ELR (cell line): ENCODE results near the gene TTC39A.

Source experiments
- DNase-seq: peaks from one replicate; pipeline ENCODE4 v3.0.0-alpha.2; 2015; ENCODE audit warnings: low read depth

TTC39A gene

DNA sequence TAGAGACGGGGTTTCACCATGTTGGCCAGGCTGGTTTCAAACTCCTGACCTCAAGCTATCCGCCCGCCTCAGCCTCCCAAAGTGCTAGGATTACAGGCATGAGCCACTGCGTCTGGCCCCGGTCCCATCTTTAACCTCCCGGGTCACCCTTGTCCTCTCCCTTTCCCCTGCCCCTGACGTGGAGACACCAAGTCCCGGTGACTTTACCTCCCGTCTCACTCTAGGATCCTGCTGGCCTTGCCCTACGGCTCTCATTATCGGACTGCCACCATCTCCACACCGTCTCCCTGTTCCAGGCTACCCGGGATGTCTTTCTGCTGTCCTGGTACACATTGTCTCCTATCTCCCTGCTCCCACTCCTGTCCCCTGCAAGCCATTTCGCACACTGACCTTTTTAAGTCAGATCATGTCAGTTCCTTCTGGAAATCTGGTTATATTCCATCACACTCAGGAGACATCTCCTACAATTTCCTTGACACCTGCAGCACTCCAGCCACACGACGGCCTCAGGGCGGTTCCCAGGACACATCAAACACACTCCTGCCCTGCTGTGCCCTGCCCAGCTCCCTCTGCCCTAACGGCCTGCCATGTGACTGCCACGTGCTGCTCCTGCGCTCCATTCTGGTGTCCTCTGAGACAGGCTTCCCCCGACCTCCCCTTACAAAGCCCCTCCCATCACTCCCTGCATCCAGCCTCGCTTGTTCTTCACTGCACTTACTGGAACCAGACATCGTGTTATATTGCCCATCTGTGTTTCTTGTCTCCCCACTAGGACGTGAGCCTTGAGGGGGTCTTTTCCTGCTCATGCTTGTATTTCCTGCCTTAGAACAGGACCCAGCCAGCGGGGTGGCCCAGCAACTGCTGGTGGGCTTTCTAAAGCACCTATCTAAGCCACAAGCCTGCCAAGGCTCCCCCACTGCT, 32.7 kb downstream of the TTC39A start:
- no peak for DNase-seq

DNA sequence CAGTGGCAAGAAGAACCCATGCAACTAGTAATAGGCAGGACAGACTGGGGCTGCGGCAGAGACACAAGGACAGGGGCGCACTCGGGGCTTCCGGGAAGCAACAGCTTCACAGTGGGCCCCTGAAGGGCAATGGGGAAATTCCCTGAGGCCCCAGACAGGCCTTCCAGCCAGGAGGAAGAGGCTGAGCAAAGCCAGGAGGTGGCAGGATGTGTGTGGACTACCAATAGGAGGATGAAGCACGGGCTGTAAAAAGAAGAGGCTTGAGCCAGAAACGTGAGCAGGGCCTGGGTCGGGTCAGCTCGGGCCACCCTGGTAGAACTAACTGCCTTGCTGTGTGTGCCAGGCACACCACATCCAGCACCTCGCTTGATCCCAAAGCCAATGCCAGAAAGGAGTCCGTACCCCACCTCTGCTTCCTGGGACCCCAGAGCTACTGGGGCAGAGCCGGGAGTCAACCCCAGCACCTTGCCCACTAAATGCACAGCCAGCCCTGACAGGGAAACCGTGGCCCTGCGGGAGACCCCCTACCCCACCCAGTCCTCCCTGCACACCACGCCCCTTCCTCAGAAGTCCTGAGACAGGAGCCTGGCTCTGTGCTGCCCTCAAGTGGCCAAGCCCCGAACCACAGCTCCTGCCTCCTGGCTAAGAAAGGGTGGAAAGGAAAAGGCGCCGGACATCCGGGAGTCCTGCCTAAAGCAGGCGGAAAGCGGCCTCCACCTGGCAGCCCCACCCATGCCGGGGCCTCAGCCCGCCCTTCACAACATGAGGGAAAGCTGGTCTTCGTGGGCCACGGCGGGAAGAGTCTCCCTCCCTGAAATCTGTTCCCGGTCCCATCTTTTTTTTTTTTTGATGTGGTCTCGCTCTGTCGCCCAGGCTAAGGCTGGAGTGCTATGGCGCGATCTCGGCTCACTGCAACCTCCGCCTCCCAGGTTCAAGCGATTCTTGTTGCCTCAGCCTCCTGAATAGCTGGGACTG, 33.7 kb downstream of the TTC39A start:
- DNase-seq = peak; percentile 82

DNA sequence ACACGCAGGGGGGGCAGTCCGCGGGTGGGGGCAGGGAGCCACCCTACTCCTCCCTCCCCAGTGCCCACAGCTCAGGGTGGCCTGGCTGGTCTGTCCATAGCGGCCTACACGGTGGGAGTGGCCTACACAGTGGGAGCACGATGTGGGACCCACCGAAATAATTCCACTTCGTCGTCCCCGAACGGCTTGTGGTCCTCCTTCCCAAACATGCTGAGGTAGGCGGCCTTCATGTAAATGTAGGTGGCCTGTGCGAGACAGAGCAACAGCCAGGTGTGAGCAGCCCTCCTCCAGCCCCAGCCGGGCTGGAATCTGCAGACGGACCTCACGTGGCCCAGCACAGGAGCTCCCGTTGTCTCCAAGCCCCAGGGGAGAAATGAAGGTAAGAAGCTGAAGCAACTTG, 34.4 kb downstream of the TTC39A start:
- no peak for DNase-seq

DNA sequence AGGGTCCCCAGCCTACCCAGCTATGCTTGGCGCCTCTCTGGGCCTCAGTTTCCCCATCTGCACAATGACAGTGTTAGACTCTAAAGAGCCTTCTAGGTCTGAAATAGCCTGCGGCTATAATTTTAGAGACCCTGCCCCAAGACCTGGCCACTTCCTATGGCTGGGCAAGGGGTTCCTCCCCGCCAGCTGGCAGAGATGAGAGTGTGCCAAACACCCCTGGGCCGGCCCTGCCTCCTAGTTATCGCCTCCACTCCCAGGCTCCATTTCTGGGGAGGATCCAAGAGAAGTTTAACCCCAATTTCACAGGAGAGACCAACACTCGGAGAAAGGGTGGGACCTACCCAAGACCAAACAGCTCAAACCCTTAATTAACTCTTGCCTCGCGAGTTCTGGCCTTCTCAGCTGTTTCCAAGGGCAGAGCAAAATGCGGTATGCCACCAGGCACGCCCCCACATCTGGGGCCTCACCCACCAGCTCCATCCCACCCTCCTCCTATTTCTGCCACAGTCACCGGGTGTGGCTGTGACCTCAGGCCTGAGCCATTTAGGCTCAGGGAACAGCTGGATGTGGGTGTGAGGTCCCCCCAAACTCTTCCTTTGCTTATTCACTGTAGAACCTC, 35.7 kb downstream of the TTC39A start:
- DNase-seq = no peak

DNA sequence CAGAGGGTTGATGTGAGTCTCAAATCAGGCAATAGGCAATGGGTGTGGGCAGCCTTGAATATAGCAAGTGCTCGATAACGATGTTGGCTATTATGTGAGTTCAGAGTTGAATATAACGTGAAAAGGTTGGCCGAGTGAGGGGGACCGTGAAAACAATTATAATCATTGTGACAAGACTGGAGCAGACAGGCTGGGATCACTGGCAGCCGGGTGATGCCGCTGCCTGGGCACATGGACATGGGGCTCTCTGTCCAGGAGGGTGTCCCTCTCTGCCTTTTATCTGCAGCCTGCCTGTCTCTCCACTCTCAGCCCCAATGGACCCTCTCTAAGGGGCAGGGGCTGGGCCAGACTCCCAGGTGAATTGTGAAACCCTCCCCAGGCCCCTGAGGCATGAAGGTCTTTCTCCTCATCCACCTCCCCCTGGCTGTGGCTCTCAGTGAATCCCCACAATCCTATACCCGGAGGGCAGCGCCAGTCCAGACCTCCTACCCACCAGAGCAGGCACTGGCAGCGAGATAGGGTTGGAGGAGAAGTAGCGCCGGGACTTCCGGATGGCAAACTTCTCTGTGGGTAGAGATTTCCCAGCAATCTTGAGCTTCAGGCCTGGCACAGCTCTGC, 36.4 kb downstream of the TTC39A start:
- no peak for DNase-seq

DNA sequence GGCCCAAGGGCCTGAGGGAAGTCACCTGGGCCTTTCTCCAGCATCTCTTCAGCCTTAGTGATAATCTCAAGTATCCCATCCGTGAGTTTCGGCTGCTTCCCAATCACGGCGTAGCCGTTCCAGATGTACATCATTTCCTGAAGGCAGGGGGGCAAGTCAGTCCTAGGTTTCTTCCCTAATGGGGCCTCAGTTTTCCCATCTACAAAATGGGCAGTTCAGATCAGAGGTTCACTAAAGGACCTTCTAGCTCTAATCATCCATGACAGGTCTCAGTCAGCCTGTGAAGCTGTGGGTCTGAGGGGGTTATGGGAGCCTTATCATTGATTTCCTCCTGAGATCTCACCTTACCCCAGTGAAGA, 39.9 kb downstream of the TTC39A start:
- DNase-seq = no peak

DNA sequence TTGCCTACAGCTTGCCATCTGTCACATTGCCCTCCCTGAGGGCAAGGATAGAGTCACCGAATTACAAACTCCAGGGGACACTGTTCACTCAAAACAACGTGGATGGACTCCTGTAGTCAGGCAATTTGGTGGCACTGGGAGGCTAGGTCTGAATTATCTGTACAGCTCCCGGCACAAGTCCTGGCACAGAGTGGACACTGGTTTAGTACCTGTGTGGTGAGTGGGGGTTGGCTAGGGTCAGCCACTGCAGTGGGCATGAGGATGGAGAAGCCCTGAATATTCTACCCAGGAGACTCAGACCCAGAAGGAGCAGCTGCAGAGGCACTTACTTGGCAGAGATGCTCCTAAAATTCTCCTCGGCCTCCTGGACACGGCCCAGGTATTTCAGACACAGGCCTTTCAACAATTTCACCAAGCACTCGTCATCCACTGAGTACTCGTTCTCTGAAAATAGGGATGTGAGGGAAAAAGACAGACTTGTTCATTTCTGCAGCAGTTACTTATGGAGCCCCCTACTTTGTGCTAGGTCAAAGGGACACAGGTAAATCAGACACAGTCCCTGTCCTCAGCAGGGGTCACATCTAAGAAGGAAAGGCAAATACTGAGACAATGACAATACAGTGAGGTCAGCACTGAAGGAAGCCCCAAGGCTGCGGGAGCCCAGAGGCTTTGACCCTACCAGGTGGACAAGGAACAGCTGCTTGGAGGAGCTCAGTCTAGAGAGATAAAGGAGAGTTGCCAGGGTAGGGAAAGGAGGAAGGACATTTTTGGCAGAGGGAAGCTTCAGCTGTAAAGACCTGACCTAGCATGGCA, 40.5 kb downstream of the TTC39A start:
- no peak for DNase-seq

DNA sequence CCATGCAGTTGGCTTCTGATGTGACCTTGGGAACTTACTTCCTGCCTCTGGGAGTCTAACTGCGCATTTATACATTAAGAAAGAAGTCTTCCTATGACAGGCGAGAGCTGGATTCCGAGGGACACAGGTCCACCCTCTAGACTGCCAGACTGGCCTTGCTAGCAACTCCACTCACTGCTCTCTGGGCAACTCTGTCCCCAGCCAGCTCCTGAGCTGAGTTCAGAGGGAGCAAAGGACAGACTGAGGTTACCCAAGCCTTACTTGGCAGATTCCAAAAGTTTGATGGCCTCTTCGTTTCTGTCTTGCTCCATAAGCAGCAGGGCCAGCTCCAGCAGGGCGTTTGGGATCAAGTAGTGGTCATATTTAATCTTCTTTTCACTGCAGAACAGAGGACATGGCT, 41.8 kb downstream of the TTC39A start:
- DNase-seq = no peak

DNA sequence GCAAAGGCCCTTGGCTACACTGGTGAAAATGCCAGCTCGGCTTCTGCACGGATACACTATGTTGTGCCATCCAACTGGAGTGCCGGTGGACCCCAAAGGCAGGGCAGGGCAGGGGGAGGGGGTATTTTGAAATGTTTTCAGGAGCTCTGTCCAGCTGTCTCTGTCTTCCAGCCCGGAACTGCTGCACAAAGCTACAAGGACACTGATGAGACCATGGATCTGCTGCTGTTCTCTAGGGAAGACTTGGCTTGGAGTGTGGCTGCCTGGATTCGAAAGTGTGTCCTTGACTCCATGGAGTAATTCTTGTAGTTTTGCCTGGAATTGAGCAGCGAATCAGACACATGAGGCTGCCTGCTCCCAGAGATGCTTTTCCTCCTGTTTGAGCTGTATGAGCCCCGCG, 42.4 kb downstream of the TTC39A start:
- no peak for DNase-seq

DNA sequence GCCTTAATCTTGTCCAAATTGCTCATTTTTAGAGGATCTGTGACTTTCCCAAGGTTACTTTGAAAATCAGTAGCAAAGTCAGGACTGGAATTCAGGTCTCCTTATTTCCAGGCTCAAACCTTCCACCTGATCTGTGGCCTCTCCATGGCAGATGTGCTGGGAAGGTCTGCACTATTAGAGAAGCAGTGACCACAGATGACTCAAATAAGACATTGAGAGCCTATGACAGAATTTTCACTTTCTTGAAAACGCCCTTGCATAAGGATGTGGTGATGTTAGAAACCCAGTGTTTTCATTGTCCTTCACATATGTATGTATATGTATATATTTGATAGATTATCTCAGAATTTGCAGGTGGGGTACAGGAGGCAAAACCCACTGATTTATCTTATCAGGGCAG, 45.3 kb downstream of the TTC39A start:
- no peak for DNase-seq

DNA sequence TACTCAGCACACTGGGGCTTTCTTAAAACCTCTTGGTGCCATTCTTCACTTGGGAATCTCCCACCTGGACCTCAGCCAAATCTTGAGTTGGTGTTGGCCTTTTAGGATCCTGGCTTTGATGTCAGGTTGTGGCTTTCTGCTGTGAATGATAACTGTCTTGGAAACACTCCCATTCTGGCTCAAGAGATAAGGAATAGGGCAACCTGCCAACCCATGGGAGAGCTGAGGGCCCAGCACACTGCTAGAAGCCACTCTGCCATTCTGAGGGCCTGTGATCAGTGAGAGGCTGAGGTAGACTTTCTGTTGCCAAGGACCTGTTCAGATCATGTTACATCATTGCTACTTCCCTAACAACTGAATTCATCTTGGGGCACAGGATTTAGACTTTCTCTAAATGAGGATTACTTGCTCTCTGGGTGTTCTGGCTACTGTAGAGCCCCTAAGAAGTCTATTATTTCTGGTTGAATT, 45.8 kb downstream of the TTC39A start:
- no peak for DNase-seq

DNA sequence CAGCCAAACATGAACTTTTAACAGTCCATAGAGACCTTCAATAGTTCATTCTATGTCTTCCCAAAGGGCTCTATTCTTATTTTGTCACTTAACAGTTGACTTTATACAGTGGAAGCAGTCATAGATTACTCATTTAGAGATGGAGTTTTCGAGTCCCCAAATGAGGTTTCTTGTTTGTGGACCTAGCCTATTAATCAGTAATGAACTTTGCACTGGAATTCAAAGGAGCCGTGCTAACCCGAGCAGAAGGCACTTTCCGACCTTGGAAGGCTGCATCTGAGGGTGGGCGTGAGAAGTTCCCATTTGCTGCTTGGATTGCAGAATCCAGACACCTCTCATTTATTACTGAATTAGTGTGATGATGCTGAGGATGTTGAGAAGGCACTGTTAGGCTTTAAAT, 46.4 kb downstream of the TTC39A start:
- no peak for DNase-seq

DNA sequence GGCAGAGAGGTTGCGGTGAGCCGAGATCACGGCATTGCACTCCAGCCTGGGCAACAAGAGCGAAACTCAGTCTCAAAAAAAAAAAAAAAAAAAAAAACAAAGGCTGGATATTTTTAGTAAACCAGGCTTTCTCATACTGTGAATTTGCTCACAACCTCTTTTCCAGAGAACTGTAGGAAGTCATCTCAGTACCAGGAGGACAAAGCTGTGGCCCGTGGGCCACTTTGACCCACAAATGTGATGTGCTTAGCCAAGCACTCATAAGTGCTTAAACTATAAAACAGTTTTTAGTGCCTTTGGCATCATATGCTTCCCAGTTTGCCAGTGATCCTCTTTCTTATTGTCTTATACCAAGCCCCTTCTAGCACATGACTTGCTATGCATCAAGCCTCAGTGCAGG, 47.8 kb downstream of the TTC39A start:
- no peak for DNase-seq

DNA sequence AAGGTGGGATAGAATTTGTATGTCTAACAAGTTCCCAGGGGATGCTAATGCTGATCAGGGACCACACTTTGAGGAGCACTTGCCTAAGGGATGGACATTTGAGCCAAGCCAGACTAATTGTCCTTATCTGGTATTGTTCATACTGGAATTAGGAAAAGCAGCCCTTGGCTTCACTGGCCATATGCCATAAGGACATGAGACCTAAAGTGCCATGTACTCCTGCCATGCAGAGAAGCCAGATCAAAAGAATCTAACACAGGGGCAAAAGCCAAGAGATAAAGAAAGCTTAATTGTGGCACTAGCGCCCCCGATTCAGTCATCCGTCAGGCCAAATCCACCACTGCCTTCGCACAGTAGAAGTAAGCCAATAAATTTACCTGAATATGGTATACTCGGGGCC, 48.6 kb downstream of the TTC39A start:
- DNase-seq = no peak

DNA sequence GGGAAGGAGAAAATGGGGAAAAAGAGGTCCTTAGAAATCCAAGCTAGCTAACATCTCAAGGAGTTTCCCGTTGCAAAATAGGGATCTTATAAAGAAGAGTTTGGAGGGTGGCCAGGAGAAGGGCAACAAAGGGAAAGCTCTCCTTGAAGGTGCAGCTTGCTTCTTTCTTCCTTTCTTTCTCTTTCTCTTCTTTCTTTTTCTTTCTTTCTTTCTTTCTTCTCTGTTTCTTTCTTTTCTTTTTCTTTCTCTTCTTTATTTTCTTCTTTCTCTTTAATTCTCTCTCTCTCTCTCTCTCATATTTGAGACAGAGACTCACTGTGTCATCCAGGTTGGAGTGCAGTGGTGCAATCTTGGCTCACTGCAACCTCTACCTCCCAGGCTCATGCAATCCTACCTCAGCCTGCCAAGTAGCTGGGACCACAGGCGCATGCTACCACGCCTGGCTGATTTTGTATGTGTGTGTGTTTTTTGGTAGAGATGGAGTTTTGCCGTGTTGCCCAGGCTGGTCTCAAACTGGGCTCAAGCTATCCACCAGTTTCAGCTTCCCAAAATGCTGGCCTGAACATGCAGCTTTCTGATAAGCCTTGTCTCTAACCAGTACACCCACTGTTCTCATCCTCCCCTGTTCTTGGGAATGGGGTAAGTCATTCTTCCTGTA, 49.9 kb downstream of the TTC39A start:
- no peak for DNase-seq

DNA sequence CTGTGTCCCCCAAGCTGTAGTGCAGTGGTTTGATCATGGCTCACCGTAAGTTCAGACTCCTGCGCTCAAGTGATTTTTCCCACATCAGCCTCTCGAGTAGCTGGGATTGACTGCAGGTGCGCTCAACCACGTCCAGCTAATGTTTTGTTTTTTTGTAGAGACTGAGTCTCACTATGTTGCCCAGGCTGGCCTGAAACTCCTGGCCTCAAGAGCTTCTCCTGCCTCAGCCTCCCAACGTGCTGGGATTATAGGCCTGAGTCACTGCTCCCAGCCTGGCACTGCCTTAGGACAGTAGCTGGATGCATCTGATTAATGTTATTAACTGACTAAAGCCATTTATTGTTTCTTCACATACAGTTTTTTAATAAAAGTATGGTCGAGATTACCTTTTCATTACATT, 54.1 kb downstream of the TTC39A start:
- no peak for DNase-seq

DNA sequence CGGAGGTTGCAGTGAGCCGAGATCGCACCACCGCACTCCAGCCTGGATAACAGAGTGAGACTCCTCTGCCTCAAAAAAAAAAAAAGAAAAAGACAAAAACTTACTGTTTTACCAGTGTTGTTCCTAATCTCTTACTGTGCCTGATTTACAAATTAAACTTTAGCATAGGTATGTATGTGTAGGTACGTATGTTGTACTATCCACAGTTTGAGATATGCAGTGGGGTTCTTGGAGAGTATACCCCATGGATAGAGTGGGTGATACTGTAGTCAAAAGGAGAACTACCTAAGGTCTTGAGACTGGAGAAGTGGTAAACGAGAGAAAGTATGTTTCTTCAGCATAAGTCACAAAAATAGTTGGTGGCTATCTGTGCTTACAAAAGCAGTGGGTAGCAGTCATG, 55.7 kb downstream of the TTC39A start:
- DNase-seq = no peak

DNA sequence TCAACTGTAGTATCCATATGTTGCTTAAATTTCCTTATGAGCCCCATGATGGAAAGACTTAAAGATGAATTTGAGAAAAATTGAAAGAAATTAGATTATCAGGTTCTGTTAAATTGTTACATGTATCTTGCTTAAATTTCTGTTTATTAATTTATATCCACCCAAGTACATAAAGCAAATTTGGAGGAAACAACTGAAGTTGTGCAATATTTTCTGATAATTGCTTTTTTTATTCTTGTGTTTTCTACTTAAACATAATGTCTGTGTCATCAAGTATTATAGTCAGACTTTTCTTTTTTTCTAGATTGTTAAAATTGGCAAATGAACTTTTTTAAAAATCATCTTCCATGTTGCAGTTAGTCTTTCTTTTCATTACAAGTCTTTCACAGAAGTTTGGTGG, 57.4 kb downstream of the TTC39A start:
- DNase-seq = no peak

DNA sequence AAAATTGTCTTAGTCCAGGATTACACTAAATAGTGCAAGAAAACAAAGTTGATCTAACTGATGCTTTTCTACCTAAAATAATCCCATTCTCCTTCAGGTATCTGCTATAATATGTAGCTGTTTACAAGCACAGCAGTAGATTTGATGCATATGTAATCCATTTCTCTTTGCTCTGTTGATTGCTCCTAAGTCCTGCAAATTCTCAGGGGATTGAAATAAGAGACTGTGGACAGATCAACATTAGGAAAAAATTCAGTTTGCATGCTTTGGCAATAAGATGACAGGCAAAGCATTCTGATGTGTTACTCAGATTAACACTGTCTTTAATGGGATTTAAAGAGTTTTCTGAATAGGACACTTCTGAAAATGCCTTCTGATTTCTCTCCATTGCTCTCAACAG, 59.6 kb downstream of the TTC39A start:
- DNase-seq = no peak

DNA sequence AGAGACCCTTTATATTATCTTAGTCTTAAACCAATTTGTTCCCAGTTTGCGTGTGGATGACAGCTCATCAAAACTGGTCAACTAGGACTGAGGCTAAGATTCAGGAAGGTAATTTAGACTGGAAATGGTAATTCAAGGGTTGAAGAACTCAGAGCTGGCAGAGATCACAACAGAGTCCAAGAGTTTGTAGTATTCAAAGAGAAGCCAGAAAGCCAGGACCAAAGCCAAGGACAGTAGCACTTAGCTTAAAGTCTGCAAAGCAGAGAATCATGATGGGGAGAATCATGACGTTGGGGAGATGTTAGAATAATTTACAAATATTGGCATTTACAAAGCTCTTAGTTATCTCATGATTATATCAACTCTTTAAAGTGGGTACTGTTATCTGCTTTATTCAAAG, 61.7 kb downstream of the TTC39A start:
- peak; percentile 27 for DNase-seq

DNA sequence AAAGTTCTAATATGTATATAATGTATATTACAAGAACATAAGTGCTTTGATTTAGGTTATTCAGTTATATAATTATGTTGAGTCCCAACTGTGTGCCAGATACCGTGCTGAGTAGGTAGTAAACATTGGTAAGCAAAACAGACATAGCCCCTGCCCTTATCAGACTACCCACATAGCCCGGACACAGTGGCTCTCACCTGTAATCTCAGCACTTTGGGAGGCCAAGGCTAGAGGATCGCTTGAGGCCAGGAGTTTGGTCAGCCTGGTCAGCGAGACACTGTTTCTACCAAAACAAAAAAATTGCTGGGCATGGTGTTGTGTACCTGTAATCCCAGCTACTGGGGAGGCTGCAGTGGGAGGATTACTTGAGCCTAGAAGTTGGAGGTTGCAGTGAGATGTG, 63.6 kb downstream of the TTC39A start:
- DNase-seq = no peak
